GM19438 (cell line): ENCODE results near the gene IL21R.
"Not testable (repeated sequence)": the region's sequence is repeated elsewhere in the genome, so short reads cannot be mapped to it uniquely, and the experiment has no call there.

ENCODE experiments used
- ATAC-seq: cut with Tn5 transposase; IDR thresholded peaks from one replicate; pipeline ENCODE4 v1.9.1; 2021; ENCODE audit warnings: low read depth; ENCODE audit not compliant: unreplicated experiment

IL21R gene

DNA sequence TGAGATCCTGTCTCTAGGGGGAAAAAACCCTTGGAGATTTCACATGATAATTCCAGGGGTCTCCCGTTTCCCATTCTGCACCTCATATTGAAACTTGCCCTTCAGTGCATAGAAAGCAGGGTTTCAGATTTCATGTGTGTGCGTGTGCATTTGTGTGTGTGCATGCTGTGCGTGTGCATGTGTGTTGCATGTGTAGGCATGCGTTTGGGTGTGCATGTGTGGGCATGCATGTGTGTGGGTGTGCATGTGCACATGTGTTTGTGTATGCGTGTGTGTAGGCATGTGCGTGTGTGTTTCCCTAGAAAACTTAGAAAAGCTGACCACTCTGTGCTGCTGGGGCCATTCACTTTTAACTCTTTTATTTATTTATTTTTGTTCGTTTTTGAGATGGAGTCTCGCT lies 40.0 kb downstream of the IL21R start:
- no peak for ATAC-seq

DNA sequence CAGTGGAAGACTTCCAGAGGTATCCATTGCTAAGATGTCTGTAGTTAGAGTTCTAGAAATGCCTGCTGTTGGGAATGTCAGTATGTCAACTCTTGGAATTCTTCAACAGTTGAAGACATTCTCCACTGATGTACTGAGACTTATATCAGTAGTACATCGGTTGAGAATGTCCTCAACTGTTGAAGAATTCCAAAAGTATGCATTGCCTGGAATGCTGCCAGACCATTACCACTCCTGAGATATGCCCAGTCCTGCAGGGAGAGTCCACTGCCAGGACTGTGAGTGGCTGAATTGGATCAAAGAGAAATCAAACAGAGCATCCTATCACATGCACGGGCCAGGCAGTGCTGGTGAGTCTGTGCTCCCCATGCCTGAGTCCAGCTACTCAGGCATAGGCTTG lies 42.0 kb downstream of the IL21R start:
- ATAC-seq = no peak

DNA sequence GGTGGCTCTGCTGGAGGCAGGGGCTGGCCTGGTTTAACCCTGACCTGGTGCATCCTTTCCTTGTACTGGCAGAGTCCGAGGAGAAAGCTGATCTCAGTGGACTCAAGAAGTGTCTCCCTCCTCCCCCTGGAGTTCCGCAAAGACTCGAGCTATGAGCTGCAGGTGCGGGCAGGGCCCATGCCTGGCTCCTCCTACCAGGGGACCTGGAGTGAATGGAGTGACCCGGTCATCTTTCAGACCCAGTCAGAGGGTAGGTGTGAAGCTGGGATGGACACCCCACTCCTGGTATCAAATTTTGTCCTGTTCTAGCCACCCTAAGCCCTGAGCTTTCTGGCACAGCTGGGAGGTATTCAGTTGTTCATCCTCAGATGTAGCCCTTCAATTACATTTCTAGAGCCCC lies 42.5 kb downstream of the IL21R start:
- ATAC-seq = no peak

DNA sequence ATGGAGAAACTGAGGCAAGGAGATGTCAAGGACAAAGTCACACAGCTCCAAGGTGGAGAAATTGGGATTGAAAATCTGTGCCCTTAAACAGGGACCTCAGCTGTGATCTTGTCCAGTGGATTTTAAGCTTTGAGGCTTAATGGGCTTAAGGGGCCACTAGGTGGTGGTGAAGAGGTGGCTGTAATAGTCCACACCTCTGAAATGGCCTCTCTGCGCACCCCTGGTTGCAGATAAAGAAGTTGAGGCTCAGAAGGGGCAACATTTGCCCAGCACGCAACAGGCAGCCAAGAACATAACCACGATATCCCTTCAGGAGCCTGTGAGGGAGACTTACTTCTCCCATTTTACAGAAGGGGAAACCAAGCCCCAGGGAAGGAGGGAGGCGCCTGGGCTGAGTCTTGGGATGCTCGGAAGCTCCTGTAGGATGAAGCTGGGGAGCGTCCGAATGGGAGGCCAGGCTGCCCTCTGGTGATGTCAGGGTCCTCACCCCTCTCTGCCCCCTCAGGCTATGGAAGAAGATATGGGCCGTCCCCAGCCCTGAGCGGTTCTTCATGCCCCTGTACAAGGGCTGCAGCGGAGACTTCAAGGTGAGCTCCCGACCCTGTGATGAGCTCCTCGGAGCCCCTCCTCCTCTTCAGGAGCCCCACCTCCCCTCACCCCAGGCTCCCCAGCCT lies 43.7 kb downstream of the IL21R start:
- no peak for ATAC-seq

DNA sequence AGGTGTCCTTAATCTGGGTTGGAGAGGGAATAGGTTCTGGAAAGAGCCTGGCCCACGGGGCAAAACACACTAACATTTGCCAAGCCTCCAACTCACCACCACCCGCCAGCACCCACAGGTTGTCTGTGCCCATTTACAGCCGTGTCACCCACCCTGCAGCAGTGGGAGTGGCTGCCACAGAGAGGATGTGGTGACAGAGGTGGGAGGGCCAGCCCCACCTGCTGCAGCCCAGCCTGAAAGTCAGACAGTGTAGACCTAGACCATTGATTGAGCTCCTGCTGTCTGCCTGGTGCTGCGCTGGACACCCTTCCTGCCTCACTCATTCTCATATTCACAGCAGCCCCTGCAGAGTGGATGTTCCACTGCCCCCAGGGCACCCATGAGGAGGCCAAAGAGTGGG lies 44.7 kb downstream of the IL21R start:
- ATAC-seq = no peak

DNA sequence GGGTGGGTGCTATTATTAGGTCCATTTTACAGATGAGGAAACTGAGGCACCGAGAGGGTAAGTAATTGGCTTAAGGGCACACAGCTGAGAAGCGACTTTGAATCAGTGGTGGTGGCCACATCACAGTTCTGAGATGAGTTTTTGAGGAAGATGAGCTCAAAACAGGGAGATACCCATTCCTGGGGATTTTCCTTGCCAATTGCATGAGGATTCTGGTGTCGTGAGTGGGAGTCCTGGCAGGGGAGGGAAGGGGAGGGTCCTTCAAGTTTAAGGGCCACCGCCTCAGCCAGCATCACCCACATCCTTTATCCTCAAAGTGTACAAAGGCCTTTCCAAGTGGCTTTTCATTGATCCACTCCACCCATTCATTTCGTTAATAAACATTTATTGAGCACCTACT lies 45.3 kb downstream of the IL21R start:
- ATAC-seq = no peak

DNA sequence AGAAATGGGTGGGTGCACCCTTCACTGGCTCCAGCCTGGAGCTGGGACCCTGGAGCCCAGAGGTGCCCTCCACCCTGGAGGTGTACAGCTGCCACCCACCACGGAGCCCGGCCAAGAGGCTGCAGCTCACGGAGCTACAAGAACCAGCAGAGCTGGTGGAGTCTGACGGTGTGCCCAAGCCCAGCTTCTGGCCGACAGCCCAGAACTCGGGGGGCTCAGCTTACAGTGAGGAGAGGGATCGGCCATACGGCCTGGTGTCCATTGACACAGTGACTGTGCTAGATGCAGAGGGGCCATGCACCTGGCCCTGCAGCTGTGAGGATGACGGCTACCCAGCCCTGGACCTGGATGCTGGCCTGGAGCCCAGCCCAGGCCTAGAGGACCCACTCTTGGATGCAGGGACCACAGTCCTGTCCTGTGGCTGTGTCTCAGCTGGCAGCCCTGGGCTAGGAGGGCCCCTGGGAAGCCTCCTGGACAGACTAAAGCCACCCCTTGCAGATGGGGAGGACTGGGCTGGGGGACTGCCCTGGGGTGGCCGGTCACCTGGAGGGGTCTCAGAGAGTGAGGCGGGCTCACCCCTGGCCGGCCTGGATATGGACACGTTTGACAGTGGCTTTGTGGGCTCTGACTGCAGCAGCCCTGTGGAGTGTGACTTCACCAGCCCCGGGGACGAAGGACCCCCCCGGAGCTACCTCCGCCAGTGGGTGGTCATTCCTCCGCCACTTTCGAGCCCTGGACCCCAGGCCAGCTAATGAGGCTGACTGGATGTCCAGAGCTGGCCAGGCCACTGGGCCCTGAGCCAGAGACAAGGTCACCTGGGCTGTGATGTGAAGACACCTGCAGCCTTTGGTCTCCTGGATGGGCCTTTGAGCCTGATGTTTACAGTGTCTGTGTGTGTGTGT lies 46.8 kb downstream of the IL21R start:
- no peak for ATAC-seq

DNA sequence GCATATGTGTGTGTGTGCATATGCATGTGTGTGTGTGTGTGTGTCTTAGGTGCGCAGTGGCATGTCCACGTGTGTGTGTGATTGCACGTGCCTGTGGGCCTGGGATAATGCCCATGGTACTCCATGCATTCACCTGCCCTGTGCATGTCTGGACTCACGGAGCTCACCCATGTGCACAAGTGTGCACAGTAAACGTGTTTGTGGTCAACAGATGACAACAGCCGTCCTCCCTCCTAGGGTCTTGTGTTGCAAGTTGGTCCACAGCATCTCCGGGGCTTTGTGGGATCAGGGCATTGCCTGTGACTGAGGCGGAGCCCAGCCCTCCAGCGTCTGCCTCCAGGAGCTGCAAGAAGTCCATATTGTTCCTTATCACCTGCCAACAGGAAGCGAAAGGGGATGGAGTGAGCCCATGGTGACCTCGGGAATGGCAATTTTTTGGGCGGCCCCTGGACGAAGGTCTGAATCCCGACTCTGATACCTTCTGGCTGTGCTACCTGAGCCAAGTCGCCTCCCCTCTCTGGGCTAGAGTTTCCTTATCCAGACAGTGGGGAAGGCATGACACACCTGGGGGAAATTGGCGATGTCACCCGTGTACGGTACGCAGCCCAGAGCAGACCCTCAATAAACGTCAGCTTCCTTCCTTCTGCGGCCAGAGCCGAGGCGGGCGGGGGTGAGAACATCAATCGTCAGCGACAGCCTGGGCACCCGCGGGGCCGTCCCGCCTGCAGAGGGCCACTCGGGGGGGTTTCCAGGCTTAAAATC lies 47.6 kb downstream of the IL21R start:
- ATAC-seq = no peak

DNA sequence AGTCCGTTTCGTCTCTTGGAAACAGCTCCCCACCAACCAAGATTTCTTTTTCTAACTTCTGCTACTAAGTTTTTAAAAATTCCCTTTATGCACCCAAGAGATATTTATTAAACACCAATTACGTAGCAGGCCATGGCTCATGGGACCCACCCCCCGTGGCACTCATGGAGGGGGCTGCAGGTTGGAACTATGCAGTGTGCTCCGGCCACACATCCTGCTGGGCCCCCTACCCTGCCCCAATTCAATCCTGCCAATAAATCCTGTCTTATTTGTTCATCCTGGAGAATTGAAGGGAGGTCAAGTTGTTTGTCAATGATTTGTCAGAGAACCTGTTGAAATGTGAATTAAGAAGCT lies 48.2 kb downstream of the IL21R start:
- ATAC-seq = no peak

DNA sequence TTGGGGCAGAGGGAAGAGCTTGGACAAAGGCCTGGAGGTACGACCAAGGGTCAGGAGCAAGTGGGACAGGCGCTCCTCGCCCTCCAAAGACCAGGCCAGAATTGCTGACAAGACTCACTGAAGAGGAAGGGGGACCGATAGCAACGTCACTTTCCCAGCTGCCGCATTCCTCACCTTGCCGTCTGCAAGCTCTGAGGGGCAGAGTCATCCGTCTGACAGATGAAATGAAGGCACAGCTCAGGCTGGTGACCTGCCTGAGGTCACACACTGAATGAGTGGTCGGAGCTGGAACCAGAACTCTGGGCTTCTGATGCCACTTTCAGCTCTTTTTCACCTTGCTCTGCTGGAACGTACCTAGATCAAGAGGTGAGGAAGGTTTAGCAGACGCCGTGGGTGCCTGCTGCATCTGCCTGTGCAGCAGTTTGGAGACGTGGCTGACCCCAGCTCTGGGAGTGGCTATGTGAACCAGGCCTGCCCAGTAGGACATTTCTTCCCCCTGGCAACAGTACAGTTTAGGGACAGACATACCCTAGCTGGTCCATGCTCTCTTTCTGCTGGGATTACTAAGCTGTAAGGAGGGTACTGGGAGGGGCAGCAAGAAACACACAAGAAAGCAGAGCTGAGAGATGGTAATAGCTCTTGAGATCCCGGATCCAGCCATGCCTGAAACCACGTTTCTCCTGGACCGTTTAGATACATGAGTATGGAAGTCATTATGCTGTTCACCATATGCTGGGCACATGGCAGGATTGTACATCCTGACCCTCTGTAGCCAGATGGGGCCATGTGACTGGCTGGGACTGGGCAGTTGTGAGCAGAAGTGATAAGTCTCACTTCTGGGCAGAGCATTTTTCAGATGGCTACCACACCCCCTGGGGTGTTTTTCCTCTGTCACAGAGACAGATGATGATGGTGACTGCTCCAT lies 50.9 kb downstream of the IL21R start:
- ATAC-seq = no peak

DNA sequence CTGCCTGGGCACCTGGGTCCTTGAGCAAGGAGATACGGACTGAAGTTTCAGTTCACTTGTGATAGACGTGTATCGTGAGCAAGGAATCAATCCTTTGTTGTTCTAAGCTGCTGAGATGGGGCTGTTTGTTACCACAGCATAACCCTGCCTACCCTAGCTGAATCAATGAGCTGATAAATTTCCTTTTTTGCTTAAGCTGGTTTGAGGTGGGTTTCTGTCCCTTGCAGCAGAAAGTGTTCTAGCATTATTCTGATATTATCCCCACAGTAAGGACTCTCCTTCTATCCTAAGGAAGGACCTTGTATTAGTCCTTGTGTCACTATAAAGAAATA lies 51.5 kb downstream of the IL21R start:
- ATAC-seq = no peak

DNA sequence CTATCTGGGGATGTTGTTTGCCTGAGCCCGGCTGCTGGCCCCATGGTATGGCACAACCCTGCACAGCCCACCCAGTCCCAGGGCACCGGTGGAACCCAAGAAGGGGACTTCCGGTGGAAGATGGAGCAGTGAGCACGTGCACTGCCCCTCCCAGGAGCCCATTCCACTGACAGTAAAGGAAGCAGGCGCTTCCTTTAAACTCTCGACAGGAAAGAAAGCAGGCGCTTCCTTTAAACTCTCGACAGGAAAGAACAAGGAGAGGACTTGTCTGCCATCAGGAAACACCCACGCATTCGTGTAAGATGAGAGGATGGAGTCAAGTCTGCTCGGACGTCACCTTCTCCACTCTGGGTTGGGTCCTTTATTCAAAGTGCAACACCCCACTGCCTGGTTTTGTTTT lies 53.7 kb downstream of the IL21R start:
- ATAC-seq = no peak

DNA sequence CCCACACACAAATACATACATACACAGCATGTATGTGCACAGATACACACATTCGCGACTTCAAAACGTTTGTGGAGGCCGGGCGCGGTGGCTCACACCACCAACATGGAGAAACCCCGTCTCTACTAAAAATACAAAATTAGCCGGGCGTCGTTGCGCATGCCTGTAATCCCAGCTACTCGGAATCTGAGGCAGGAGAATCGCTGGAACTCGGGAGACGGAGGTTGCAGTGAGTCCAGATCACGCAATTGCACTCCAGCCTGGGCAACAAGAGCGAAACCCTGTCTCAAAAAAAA lies 55.6 kb downstream of the IL21R start:
- not testable (repeated sequence) for ATAC-seq

DNA sequence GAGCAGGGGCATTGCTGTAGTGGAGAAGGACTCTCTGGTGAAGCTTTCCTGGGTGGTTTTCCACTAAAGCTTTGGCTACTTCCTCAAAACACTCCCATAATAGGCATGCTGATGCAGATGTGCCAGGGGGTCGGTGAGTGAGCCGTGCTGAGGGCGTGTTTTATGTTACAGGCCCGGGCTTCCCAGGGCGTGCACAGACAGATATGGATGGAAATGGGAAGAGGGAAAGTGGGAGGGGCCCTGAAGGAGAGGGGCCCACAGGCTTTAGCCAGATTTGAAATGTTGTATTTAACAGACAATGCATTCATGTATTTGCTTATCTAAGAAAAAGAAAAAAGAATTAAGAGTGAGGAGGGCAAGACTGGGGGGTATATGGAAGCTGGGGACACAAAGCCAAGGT lies 56.3 kb downstream of the IL21R start:
- no peak for ATAC-seq

DNA sequence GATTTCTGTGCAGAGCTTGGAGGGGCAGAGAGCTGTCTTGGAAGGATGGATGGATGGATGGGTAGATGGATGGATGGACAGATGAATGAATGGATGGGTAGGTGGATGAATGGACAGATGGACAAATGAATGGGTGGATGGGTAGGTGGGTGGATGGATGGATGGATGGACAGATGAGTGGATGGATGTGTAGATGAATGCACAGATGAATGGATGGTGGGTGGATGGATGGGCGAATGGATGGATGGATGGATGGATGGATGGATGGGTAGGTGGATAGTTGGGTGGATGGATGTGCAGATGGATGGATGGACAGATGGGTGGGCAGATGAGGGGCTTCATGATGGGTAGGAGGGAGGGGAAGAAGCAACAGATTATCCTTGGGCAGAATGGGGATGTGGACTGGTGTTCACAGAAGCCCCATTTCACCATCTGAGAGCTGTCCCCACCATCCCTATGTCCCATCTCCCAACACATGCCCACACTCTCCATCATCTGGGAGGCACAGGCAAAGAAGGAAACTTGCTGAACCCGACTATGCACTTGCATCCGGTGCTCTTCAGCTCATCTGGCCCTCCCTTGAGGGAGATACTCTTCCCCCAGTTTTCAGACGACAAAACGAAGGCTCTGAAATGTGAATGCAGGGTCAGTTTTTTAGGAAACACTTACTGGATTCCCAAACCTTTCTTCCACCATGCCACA lies 57.2 kb downstream of the IL21R start:
- ATAC-seq = no peak

DNA sequence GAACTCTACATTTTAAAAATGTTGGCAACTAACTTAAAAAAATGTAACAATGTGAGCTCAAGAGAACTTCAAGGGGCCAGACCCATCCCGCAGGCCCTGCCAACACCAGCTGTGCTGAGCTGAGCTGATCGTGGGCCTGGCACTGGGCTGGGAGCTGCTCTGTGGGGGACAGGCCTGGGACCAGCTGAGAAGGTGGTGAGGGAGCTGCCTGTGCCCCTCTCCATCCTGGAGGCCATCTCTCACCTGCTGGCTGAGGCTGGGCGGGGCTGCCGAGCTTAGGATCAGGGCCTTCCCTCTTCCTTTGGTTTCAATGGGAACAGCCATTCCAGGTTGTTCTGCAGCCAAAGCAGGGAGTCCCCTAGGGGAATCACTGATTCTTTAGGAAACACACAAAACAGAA lies 58.2 kb downstream of the IL21R start:
- ATAC-seq = no peak

DNA sequence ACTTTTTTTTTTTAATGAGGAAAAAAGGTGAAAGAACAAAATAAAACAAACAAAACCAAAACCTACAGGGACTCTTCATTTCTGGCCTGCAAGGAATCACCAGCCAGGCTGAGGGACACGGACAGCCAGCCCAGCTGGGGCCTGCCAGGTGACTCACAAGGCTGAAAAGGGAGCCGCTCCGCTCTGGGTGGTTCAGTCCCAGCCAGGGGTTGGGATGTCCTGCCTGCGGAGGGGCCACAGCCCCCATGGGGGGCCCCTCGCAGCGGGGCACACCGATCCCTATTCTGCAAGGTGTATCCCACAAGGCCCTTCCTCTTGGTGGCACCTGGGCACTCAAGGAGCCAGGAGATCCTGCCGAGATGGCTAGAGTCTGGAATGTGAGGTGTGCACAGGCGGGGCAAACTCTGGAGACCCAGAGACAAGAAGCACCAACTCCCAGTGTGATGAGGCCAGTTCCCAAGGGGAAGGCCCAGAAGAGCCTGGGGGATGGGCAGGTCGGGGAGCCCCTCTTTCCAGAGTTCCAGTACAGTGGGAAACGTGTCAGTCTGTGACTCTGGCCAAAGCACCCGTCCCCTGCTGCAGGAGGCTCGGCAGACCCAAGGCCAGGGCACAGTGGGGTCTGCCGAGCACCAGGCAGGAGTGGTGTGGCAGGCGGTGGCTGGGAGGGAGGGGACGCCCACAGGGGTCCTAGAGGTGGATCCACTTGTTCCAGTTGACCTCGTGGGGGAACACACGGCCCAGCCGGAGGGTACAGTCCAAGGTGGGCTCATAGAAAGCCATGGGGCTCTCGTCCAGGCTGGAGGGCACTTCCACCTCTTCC lies 58.9 kb downstream of the IL21R start:
- no peak for ATAC-seq

DNA sequence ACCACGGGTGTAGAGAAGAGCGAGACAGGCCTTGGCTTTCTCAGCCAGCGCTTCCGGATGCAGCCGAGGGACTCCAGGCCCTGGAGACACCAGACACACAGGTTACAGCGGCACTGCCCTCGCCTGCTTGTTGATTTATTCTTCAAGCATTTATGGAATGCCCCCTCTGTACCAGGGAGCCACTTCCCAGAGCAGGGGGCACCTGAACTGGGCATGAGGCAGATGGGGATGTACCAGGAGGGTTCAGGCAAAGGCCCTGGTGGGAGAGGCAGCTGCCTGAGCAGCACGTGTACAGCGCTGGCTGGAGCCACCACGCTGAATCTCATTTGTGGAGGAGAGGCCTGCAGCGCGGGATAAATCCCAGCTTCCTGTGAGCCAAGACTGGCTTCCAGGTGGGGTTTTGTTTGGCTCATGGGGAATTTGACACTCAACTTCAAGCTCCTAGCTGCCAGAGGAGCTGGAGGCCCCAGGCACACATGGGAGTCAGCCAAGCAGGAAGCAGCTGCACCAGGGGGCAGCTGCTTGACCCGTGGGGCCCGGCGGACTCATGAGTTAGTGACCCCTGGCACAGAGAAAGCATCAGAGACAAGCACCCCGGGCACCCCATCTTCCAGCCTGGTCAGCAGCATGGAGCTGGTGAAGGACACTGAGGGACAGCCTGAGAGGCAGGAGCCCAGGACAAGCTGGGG lies 59.7 kb downstream of the IL21R start:
- no peak for ATAC-seq
